ENCODE measurements around the gene GRIK5.

DNA sequence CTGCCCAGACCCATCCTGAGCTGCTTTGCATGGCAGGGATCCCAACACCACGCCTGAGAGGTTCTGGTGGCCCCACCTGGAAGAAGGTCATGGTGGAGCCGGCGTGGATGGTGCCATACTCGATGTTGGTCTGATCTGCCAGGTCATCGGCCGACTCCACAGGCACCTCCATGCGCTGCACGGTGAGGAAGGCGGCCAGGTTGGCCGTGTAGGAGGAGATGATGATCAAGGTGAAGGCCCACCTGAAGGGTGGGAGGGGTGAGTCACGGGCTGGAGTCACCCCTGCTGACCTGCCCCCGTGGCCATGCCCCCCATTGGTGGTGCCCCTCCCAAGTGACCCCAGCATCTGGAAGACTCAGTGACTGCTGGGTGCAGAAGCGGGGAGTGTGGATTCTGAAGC, 63.4 kb downstream of the GRIK5 start:
- TF ChIP-seq POLR2A (IDR thresholded peaks at IDR 0.05): no peak
- TF ChIP-seq, protein P1, sequence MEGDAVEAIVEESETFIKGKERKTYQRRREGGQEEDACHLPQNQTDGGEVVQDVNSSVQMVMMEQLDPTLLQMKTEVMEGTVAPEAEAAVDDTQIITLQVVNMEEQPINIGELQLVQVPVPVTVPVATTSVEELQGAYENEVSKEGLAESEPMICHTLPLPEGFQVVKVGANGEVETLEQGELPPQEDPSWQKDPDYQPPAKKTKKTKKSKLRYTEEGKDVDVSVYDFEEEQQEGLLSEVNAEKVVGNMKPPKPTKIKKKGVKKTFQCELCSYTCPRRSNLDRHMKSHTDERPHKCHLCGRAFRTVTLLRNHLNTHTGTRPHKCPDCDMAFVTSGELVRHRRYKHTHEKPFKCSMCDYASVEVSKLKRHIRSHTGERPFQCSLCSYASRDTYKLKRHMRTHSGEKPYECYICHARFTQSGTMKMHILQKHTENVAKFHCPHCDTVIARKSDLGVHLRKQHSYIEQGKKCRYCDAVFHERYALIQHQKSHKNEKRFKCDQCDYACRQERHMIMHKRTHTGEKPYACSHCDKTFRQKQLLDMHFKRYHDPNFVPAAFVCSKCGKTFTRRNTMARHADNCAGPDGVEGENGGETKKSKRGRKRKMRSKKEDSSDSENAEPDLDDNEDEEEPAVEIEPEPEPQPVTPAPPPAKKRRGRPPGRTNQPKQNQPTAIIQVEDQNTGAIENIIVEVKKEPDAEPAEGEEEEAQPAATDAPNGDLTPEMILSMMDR (IDR thresholded peaks at IDR 0.05): no peak

All from esophagus squamous epithelium (tissue), 4 donors.